ENCODE data around the gene DOC2A.

- TF ChIP-seq ILF3 (IDR thresholded peaks at IDR 0.05; ENCODE audit: borderline replicate concordance) = no peak
- TF ChIP-seq USF2 (CRISPR knock-in tag; IDR thresholded peaks at IDR 0.05) = no peak
- TF ChIP-seq ARID2 (IDR thresholded peaks at IDR 0.05) = no peak
- no peak for TF ChIP-seq ZNF785 (CRISPR knock-in tag; IDR thresholded peaks at IDR 0.05)
Measured at GRCh38 chr16:30031477-30031918, 20.7 kb upstream of the DOC2A start.
